GM23338 (cell line): ENCODE data around the gene BCL11B.

Experiments used
- CTCF ChIP-seq, 2 experiments: fragments of 200-600 bp in 1 of 2; sonication (generic) in 1 of 2; conservative IDR thresholded peaks; 2 replicates each; pipeline versions ENCODE4 v1.5.1 to v1.6.1; 2016 to 2017; ENCODE audit warnings: antibody characterized with exemption in 2 of 2, low read depth in 2 of 2, mild to moderate bottlenecking in 2 of 2, moderate library complexity in 1 of 2
- EZH2 ChIP-seq: fragments of 200-600 bp; sonication (generic); IDR thresholded peaks from one replicate; pipeline ENCODE4 v1.8.0; 2017; ENCODE audit warnings: antibody characterized with exemption, mild to moderate bottlenecking, low read depth; ENCODE audit not compliant: unreplicated experiment
- EZH2phosphoT487 ChIP-seq: fragments of 200-600 bp; sonication (generic); IDR thresholded peaks from one replicate; pipeline ENCODE4 v1.8.1; 2018; ENCODE audit warnings: antibody characterized with exemption; ENCODE audit not compliant: unreplicated experiment
- JUNB ChIP-seq: IDR thresholded peaks from one replicate; pipeline ENCODE4 v1.6.1; 2016; ENCODE audit warnings: antibody characterized with exemption; ENCODE audit not compliant: unreplicated experiment
- NANOG ChIP-seq: IDR thresholded peaks from 2 replicates; pipeline ENCODE4 v1.6.1; 2016; ENCODE audit warnings: antibody characterized with exemption, borderline replicate concordance
- POLR2AphosphoS5 ChIP-seq: IDR thresholded peaks from 2 replicates; pipeline ENCODE4 v1.6.1; 2016; ENCODE audit warnings: antibody characterized with exemption, low read depth
- REST ChIP-seq: IDR thresholded peaks from one replicate; pipeline ENCODE4 v1.6.1; 2018; ENCODE audit warnings: antibody characterized with exemption; ENCODE audit not compliant: unreplicated experiment

- TF ChIP-seq CTCF (conservative IDR thresholded peaks at IDR 0.05; ENCODE audit: low read depth in 2 of 2) (no peak), EZH2phosphoT487 (no peak), NANOG (no peak), POLR2AphosphoS5 (no peak), REST (no peak), EZH2 (no peak), JUNB (no peak)
Measured at GRCh38 chr14:99229654-99230207, 42.3 kb downstream of the BCL11B start.
